OCI-LY1 (cell line): Measurements from ENCODE around the gene DAP.

Experiments used
- CTCF ChIP-seq: fragments of 200-600 bp; sonication (generic), shearing (Covaris generic); IDR thresholded peaks from 2 replicates; pipeline ENCODE4 v1.5.1; 2017; ENCODE audit warnings: mild to moderate bottlenecking, antibody characterized with exemption, low read length, moderate library complexity, mixed read lengths
- EZH2 ChIP-seq: fragments of 200-600 bp; sonication (generic), shearing (Covaris generic); IDR thresholded peaks from 2 replicates; pipeline ENCODE4 v1.8.0; 2017; ENCODE audit warnings: borderline replicate concordance, mixed run types, mild to moderate bottlenecking, antibody characterized with exemption, low read length, moderate library complexity, mixed read lengths

GRCh38 chr5:10786835-10787234 lies 25.8 kb upstream of the DAP start:
- TF ChIP-seq CTCF, result no peak
- TF ChIP-seq EZH2, result no peak
